ENCODE data around the gene SCFD2. TPM values are rescaled to one million over a fixed set of nuclear protein-coding genes. Genes with fewer than 3 reads are reported as not detected.
"Not testable (repeated sequence)": the region's sequence is repeated elsewhere in the genome, so short reads cannot be mapped to it uniquely, and the experiment has no call there.

SCFD2 gene
- total RNA-seq, 1 donor = 33.2 TPM

DNA sequence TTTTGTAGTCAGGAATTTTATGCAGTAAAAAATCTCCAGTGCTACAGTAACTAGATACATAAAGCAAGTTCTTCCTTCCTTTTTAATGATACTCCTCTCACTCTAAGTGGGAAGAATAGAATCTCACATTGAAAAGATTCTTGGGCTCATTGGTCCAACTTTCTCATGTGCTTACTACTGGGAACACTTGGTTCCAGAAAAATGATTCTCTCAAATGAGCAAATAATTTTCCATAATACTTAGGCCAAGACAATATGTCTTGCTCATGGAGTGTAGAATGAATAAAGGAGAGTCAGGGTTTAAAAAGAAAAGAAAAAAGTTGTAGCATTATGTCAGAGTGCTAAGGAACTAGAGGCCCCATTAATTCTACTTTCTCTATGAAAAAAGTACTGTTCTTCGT, 306.0 kb downstream of the SCFD2 start:
- TF ChIP-seq, protein P1, sequence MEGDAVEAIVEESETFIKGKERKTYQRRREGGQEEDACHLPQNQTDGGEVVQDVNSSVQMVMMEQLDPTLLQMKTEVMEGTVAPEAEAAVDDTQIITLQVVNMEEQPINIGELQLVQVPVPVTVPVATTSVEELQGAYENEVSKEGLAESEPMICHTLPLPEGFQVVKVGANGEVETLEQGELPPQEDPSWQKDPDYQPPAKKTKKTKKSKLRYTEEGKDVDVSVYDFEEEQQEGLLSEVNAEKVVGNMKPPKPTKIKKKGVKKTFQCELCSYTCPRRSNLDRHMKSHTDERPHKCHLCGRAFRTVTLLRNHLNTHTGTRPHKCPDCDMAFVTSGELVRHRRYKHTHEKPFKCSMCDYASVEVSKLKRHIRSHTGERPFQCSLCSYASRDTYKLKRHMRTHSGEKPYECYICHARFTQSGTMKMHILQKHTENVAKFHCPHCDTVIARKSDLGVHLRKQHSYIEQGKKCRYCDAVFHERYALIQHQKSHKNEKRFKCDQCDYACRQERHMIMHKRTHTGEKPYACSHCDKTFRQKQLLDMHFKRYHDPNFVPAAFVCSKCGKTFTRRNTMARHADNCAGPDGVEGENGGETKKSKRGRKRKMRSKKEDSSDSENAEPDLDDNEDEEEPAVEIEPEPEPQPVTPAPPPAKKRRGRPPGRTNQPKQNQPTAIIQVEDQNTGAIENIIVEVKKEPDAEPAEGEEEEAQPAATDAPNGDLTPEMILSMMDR (IDR thresholded peaks at IDR 0.05; ENCODE audit: insufficient read depth, low read depth, low read length) = no peak
- no peak overlapping the region for H3K4me3 ChIP-seq (ENCODE audit: low read depth, low read length)

DNA sequence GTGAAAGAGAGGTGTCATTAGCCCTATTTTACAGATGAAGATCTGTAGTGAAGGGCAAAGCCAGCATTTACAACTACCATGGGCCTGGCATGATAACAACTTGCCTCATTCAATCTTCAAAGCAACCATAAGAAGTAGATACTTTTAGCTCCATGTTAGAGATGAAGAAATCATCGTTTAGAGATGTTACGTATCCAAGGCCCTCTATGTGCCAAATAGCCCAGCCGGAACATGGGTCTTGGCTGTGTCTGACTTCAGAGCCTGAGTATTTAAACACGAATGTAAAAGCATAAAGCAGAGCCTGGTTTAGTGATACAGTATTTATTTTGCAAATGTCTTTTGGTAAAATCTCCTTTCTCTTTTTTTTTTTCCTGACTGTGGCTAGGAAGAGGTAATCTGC, 306.6 kb downstream of the SCFD2 start:
- DNase-seq (ENCODE audit: low read depth) = no peak
- TF ChIP-seq, protein P1 (IDR thresholded peaks at IDR 0.05; ENCODE audit: insufficient read depth, low read depth, low read length) = no peak
- no peak overlapping the region for H3K4me3 ChIP-seq (ENCODE audit: low read depth, low read length)

More for the DNA sequence above, 306.0 kb downstream of the SCFD2 start:
- DNase-seq (ENCODE audit: low read depth) = no peak

DNA sequence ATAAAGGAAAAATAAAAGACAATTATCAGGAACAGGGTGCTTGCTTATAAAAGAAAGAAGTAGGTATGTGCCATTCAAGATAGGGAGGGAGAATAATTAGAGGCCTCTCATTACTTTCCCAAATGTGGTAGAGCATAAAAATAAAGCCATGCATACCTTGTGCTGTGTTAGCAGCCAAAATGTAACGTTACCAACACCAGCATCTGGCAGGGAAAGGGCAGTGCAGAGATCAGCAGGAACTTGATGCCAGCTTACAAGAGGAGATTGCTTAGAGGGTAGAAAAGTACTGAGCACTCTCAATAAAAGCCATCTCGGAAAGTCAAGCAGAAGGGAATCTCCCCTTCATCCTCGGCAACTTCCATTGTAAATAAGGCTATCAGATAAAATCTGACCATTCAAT, 308.2 kb downstream of the SCFD2 start:
- TF ChIP-seq, protein P1 (IDR thresholded peaks at IDR 0.05; ENCODE audit: insufficient read depth, low read depth, low read length) = no peak
- DNase-seq (ENCODE audit: low read depth) = no peak
- no peak overlapping the region for H3K4me3 ChIP-seq (ENCODE audit: low read depth, low read length)

DNA sequence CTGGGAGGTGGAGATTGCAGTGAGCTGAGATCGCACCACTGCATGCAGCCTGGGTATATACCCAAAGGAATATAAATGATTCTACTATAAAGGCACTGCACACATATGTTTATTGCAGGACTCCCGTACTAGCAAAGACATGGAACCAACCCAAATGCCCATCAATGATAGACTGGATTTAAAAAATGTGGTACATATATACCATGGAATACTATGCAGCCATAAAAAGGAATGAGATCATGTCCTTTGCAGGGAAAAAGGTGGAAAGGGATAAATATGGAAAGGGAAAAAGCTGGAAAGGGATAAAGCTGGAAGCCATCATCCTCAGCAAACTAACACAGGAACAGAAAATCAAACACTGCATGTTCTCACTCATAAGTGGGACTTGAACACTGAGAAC, 308.8 kb downstream of the SCFD2 start:
- H3K4me3 ChIP-seq (ENCODE audit: low read depth, low read length); DNase-seq (ENCODE audit: low read depth): not testable (repeated sequence)

DNA sequence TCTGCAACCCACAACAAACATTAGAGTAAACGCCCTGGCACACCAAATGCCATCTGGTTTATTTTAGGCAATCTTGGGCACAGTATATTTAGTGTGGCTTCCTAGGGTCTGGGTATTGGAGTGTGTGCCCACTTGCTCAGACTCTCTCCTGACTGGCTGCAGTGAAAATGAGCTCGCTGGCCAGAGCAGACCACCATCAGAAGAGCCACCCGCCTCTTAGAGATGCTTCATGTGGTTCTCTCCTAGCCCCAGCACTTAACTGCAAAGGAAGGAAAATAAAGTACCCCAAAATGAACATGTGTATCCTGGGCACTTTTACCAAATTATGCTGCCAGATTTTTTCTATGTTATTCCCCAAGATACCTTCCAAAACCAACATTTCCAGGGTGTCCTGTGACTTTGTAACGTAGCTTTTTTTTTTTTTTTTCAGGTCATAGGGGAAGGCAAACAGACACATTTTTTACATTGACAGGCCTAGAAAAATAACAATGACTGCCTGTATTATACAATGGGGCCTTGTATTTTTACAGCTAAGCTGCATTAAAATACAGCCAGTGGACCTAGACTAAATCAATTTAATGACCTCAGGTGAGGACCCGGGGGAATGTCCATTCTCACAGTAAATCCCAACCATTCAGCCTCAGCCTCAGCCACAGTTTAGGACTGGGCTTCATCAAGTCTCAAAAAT, 310.0 kb downstream of the SCFD2 start:
- no peak overlapping the region for H3K4me3 ChIP-seq (ENCODE audit: low read depth, low read length)
- no peak for DNase-seq (ENCODE audit: low read depth)
- TF ChIP-seq, protein P1 (IDR thresholded peaks at IDR 0.05; ENCODE audit: insufficient read depth, low read depth, low read length) = no peak

DNA sequence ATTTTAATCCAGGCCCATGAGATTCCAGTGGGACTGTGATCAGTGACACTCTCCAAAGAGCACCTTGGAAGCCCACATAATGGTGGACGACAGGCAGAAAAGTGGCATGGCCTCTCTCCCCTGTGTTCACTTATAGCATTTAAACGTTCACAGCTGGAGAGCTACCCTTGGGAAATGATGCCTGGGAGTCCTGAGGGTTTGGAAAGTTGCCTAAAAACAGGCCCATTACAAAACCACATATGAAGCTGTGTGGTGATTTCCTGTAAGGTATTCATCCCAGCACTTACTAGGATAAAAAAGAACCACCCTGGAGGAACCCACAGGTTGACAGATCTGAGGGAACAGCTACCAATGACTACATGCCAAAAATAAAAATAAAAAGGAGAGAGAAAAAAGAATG, 310.6 kb downstream of the SCFD2 start:
- peak; percentile 88 for DNase-seq (ENCODE audit: low read depth)
- no peak overlapping the region for H3K4me3 ChIP-seq (ENCODE audit: low read depth, low read length)
- TF ChIP-seq, protein P1 (IDR thresholded peaks at IDR 0.05; ENCODE audit: insufficient read depth, low read depth, low read length) = no peak

DNA sequence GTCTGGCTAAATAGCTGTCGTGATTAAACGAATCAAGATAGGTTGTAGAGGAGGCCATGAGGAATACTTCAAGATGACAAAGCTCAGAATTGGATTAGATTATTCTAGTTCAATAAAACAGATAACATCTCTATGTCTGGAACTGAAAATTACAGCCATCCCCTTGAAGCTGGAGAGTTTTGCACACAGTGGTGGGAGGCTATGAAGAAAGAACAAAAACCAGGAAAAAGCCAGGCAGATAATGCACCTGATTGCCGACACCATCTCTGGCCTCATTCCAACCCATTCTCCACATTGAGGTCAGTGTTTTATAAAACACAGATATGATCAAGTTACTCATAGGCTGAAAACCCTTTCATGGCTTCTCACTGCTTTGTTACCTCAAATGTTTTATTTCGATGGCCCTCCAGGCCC, 315.5 kb downstream of the SCFD2 start:
- DNase-seq (ENCODE audit: low read depth) = no peak
- TF ChIP-seq, protein P1 (IDR thresholded peaks at IDR 0.05; ENCODE audit: insufficient read depth, low read depth, low read length) = no peak
- H3K4me3 ChIP-seq (ENCODE audit: low read depth, low read length) = no peak overlapping the region
